ENCODE measurements around the gene FARP2. TPM values are rescaled to one million over a fixed set of nuclear protein-coding genes. Genes with fewer than 3 reads are reported as not detected.

The FARP2 gene
- total and polyA plus RNA-seq, 4 donors = 5.8 to 30.9 (median 14.3) TPM

- Histone ChIP-seq H3K4me3 (ENCODE audit: low read depth in 1 of 3, low read length in 3 of 3) (no peak overlapping the region), H3K9me3 (ENCODE audit: control insufficient read depth in 4 of 4, low read length in 3 of 4) (no peaks in the 10 kb centered on the region), H3K4me1 (ENCODE audit: control insufficient read depth in 4 of 4, insufficient read depth in 4 of 4, low read length in 3 of 4) (no peaks in the 10 kb centered on the region), H3K27ac (ENCODE audit: low read depth in 1 of 2, low read length in 2 of 2) (no peak overlapping the region), H3K36me3 (ENCODE audit: control insufficient read depth in 4 of 4, insufficient read depth in 3 of 4, low read depth in 1 of 4, low read length in 3 of 4) (peaks cover 0 to 39% (median 26%) of the 10 kb centered on the region in 4 donors), H3K9ac (ENCODE audit: low read depth in 1 of 2, low read length in 2 of 2) (no peak overlapping the region), H3K27me3 (ENCODE audit: control insufficient read depth in 4 of 4, insufficient read depth in 4 of 4, low read length in 3 of 4) (no peaks in the 10 kb centered on the region)
- TF ChIP-seq MAX (IDR thresholded peaks at IDR 0.05) (no peak), JUND (IDR thresholded peaks at IDR 0.05) (no peak), ATF3 (IDR thresholded peaks at IDR 0.05) (no peak), RAD21 (IDR thresholded peaks at IDR 0.05) (no peak), FOXA1 (IDR thresholded peaks at IDR 0.05) (no peak), TAF1 (conservative IDR thresholded peaks at IDR 0.05) (no peak), CTCF (IDR thresholded peaks at IDR 0.05; ENCODE audit: low read depth, low read length, missing input control) (no peak)
- 97% methylated on average over 2 of the region's 2 CpGs for WGBS
- no peak for DNase-seq (ENCODE audit: low spot score)
These were observed 74.1 kb downstream of the FARP2 start for GRCh38 chr2:241430178-241430577.

GRCh38 chr2:241432824-241433448 lies 76.9 kb downstream of the FARP2 start:
- Histone ChIP-seq H3K9ac (ENCODE audit: low read depth in 1 of 2, low read length in 2 of 2) (no peak overlapping the region), H3K27me3 (ENCODE audit: control insufficient read depth in 4 of 4, insufficient read depth in 4 of 4, low read length in 3 of 4) (no peaks in the 10 kb centered on the region), H3K4me1 (ENCODE audit: control insufficient read depth in 4 of 4, insufficient read depth in 4 of 4, low read length in 3 of 4) (no peaks in the 10 kb centered on the region), H3K9me3 (ENCODE audit: control insufficient read depth in 4 of 4, low read length in 3 of 4) (no peaks in the 10 kb centered on the region), H3K4me3 (ENCODE audit: low read depth in 1 of 3, low read length in 3 of 3) (no peak overlapping the region), H3K27ac (ENCODE audit: low read depth in 1 of 2, low read length in 2 of 2) (no peak overlapping the region), H3K36me3 (ENCODE audit: control insufficient read depth in 4 of 4, insufficient read depth in 3 of 4, low read depth in 1 of 4, low read length in 3 of 4) (peaks cover 2 to 50% (median 34%) of the 10 kb centered on the region in 4 donors)
- DNase-seq (ENCODE audit: low spot score) = no peak
- no peak for TF ChIP-seq ZBTB33 (IDR thresholded peaks at IDR 0.05)
- 87% methylated on average over 6 of the region's 6 CpGs for WGBS

- Histone ChIP-seq H3K9ac (ENCODE audit: low read depth in 1 of 2, low read length in 2 of 2) (no peak overlapping the region), H3K36me3 (ENCODE audit: control insufficient read depth in 4 of 4, insufficient read depth in 3 of 4, low read depth in 1 of 4, low read length in 3 of 4) (peaks cover 2 to 61% (median 37%) of the 10 kb centered on the region in 4 donors), H3K4me3 (ENCODE audit: low read depth in 1 of 3, low read length in 3 of 3) (no peak overlapping the region), H3K27me3 (ENCODE audit: control insufficient read depth in 4 of 4, insufficient read depth in 4 of 4, low read length in 3 of 4) (no peaks in the 10 kb centered on the region), H3K9me3 (ENCODE audit: control insufficient read depth in 4 of 4, low read length in 3 of 4) (no peaks in the 10 kb centered on the region), H3K27ac (ENCODE audit: low read depth in 1 of 2, low read length in 2 of 2) (no peak overlapping the region), H3K4me1 (ENCODE audit: control insufficient read depth in 4 of 4, insufficient read depth in 4 of 4, low read length in 3 of 4) (no peaks in the 10 kb centered on the region)
- no peak for TF ChIP-seq TAF1 (conservative IDR thresholded peaks at IDR 0.05)
- TF ChIP-seq MAX (IDR thresholded peaks at IDR 0.05) = no peak
- no peak for TF ChIP-seq HNF4G (IDR thresholded peaks at IDR 0.05)
- no peak for TF ChIP-seq RXRA (IDR thresholded peaks at IDR 0.05)
- no peak for TF ChIP-seq GABPA (IDR thresholded peaks at IDR 0.05 in 1 of 2, conservative IDR thresholded peaks at IDR 0.05 in 1 of 2)
- TF ChIP-seq FOXA1 (IDR thresholded peaks at IDR 0.05) = no peak
- TF ChIP-seq EGR1 (IDR thresholded peaks at IDR 0.05; ENCODE audit: low read depth in 2 of 2) = no peak
- no peak for TF ChIP-seq FOXA2 (IDR thresholded peaks at IDR 0.05)
- WGBS = 95% methylated on average over 2 of the region's 2 CpGs
- no peak for DNase-seq (ENCODE audit: low spot score)
These were observed 81.1 kb downstream of the FARP2 start for GRCh38 chr2:241437179-241437578.

All from liver (tissue), 9 donors.